H9 (cell line): ENCODE data around the gene MAGEB17. TPM values are rescaled to one million over a fixed set of nuclear protein-coding genes. Genes with fewer than 3 reads are reported as not detected.

ENCODE experiments used
- DNase-seq: peaks from one replicate; pipeline ENCODE4 v3.0.0-alpha.2; 2017
- H2AFZ ChIP-seq: one replicate; pipeline ENCODE4 v1.6.1; 2013; ENCODE audit warnings: mild to moderate bottlenecking, low read length, control low read depth, moderate library complexity
- H2AK5ac ChIP-seq: 2 replicates; pipeline ENCODE4 v1.6.1; 2013; ENCODE audit warnings: low read length, control low read depth, mixed read lengths; ENCODE audit not compliant: insufficient read length
- H2BK120ac ChIP-seq: one replicate; pipeline ENCODE4 v1.6.1; 2013; ENCODE audit warnings: low read depth, mild to moderate bottlenecking, low read length, control low read depth, inconsistent platforms; ENCODE audit not compliant: poor library complexity, severe bottlenecking
- H2BK12ac ChIP-seq: 2 replicates; pipeline ENCODE4 v1.6.1; 2013; ENCODE audit warnings: low read length, control low read depth, mixed read lengths, low read depth; ENCODE audit not compliant: insufficient read length
- H2BK15ac ChIP-seq: 2 replicates; pipeline ENCODE4 v1.6.1; 2013; ENCODE audit warnings: low read depth, low read length, control low read depth
- H2BK20ac ChIP-seq: one replicate; pipeline ENCODE4 v1.6.1; 2013; ENCODE audit warnings: low read depth, mild to moderate bottlenecking, low read length, control low read depth, inconsistent platforms; ENCODE audit not compliant: poor library complexity, severe bottlenecking
- H2BK5ac ChIP-seq: 2 replicates; pipeline ENCODE4 v1.6.1; 2013; ENCODE audit warnings: low read length, control low read depth, mixed read lengths; ENCODE audit not compliant: insufficient read length
- H3K14ac ChIP-seq: 2 replicates; pipeline ENCODE4 v1.6.1; 2013; ENCODE audit warnings: low read length, control low read depth; ENCODE audit not compliant: insufficient read depth
- H3K18ac ChIP-seq: 2 replicates; pipeline ENCODE4 v1.6.1; 2013; ENCODE audit warnings: low read depth, mild to moderate bottlenecking, mixed read lengths, low read length, control low read depth; ENCODE audit not compliant: insufficient read length
- H3K23ac ChIP-seq: 2 replicates; pipeline ENCODE4 v1.6.1; 2013; ENCODE audit warnings: low read length, control low read depth, mixed read lengths, low read depth; ENCODE audit not compliant: insufficient read length
- H3K23me2 ChIP-seq: 2 replicates; pipeline ENCODE4 v1.6.1; 2013; ENCODE audit warnings: low read depth, mild to moderate bottlenecking, mixed read lengths, low read length, control low read depth; ENCODE audit not compliant: insufficient read length, poor library complexity, severe bottlenecking
- H3K27ac ChIP-seq: 2 replicates; pipeline ENCODE4 v1.5.1; 2013; ENCODE audit warnings: low read length, control low read depth, mixed read lengths, low read depth; ENCODE audit not compliant: insufficient read length
- H3K27me3 ChIP-seq: 2 replicates; pipeline ENCODE4 v1.6.1; 2013; ENCODE audit warnings: low read length, control low read depth, inconsistent platforms; ENCODE audit not compliant: insufficient read depth
- H3K4ac ChIP-seq: 2 replicates; pipeline ENCODE4 v1.6.1; 2013; ENCODE audit warnings: low read depth, mild to moderate bottlenecking, control low read depth, inconsistent platforms, low read length, moderate library complexity
- H3K4me1 ChIP-seq: 2 replicates; pipeline ENCODE4 v1.6.1; 2013; ENCODE audit warnings: low read length, control low read depth, inconsistent platforms; ENCODE audit not compliant: insufficient read depth
- H3K4me2 ChIP-seq: 2 replicates; pipeline ENCODE4 v1.6.1; 2013; ENCODE audit warnings: low read length, control low read depth, mixed read lengths; ENCODE audit not compliant: insufficient read length, insufficient read depth
- H3K56ac ChIP-seq: 2 replicates; pipeline ENCODE4 v1.6.1; 2013; ENCODE audit warnings: low read depth, mild to moderate bottlenecking, mixed read lengths, low read length, control low read depth; ENCODE audit not compliant: insufficient read length
- H3K79me1 ChIP-seq: 2 replicates; pipeline ENCODE4 v1.6.1; 2013; ENCODE audit warnings: low read depth, mild to moderate bottlenecking, moderate library complexity, low read length, control low read depth, inconsistent platforms; ENCODE audit not compliant: insufficient read depth, poor library complexity, severe bottlenecking
- H3K79me2 ChIP-seq: 2 replicates; pipeline ENCODE4 v1.6.1; 2013; ENCODE audit warnings: low read length, control low read depth, inconsistent platforms; ENCODE audit not compliant: insufficient read depth
- H3K9ac ChIP-seq: 2 replicates; pipeline ENCODE4 v1.6.1; 2013; ENCODE audit warnings: low read length, control low read depth, mixed read lengths; ENCODE audit not compliant: insufficient read length; ENCODE audit errors: extremely low read depth
- H3K9me3 ChIP-seq: one replicate; pipeline ENCODE4 v1.6.1; 2013; ENCODE audit warnings: low read depth, low read length, inconsistent platforms; ENCODE audit not compliant: control insufficient read depth
- H3T11ph ChIP-seq: one replicate; pipeline ENCODE4 v1.6.1; 2013; ENCODE audit warnings: mild to moderate bottlenecking, low read length, control low read depth, inconsistent platforms
- H4K20me1 ChIP-seq: one replicate; pipeline ENCODE4 v1.6.1; 2013; ENCODE audit not compliant: control insufficient read depth, insufficient read length, insufficient read depth
- H4K5ac ChIP-seq: 2 replicates; pipeline ENCODE4 v1.6.1; 2013; ENCODE audit warnings: low read depth, mild to moderate bottlenecking, mixed read lengths, low read length, control low read depth; ENCODE audit not compliant: insufficient read length
- H4K8ac ChIP-seq: replicated peaks from 2 replicates; pipeline ENCODE4 v1.6.1; 2013; ENCODE audit warnings: low read length, control low read depth, mixed read lengths, low read depth; ENCODE audit not compliant: insufficient read length
- H4K91ac ChIP-seq: 2 replicates; pipeline ENCODE4 v1.6.1; 2013; ENCODE audit warnings: low read depth, mild to moderate bottlenecking, moderate library complexity, mixed read lengths, low read length, control low read depth; ENCODE audit not compliant: insufficient read length
- H3K27ac Mint-ChIP-seq, 3 experiments: 2 replicates in 2 of 3; 3 replicates in 1 of 3; pipeline ENCODE4 v1.8.0; 2020 to 2021; ENCODE audit warnings: mixed read lengths in 3 of 3, mild to moderate bottlenecking in 1 of 3, moderate library complexity in 1 of 3
- H3K27me3 Mint-ChIP-seq: 2 replicates; pipeline ENCODE4 v1.8.0; 2021; ENCODE audit warnings: low read depth, mild to moderate bottlenecking, moderate library complexity, mixed read lengths
- H3K36me3 Mint-ChIP-seq, 3 experiments: 2 replicates in 2 of 3; 3 replicates in 1 of 3; pipeline ENCODE4 v1.8.0; 2020 to 2021; ENCODE audit warnings: low read depth in 3 of 3, mixed read lengths in 3 of 3; ENCODE audit not compliant: insufficient read depth in 1 of 3
- H3K4me1 Mint-ChIP-seq, 2 experiments: 2 replicates each; pipeline ENCODE4 v1.8.0; 2020; ENCODE audit warnings: mixed read lengths in 2 of 2
- H3K4me3 Mint-ChIP-seq, 2 experiments: 2 replicates in 1 of 2; 3 replicates in 1 of 2; pipeline ENCODE4 v1.8.0; 2020 to 2021; ENCODE audit warnings: mild to moderate bottlenecking in 2 of 2, mixed read lengths in 2 of 2, moderate library complexity in 1 of 2
- H3K9me3 Mint-ChIP-seq, 2 experiments: 2 replicates in 1 of 2; 3 replicates in 1 of 2; pipeline ENCODE4 v1.8.0; 2020; ENCODE audit warnings: mild to moderate bottlenecking in 2 of 2, mixed read lengths in 2 of 2, moderate library complexity in 1 of 2
- CTCF ChIP-seq: fragments of 200-600 bp; sonication (generic); conservative IDR thresholded peaks from 3 replicates; pipeline ENCODE4 v1.8.0; 2021; ENCODE audit warnings: antibody characterized with exemption, mild to moderate bottlenecking
- WGBS: extraction: QIAGEN DNeasy Blood & Tissue Kit; methylation state at CpG from one replicate; pipeline ENCODE4 v1.1.7; 2013; ENCODE audit warnings: missing lambda C conversion rate, low lambda C conversion rate, mixed read lengths; ENCODE audit not compliant: insufficient read length; ENCODE audit errors: extremely low coverage; 5-methylcytosine and 5-hydroxymethylcytosine counted together
- total RNA-seq: library from RNA; stranded (reverse); gene quantifications from 2 replicates; pipeline ENCODE4 v1.2.1, GENCODE V29; 2021

Gene MAGEB17
- total RNA-seq, 1 experiment from 2014 or later, result 0.74 TPM

- Histone ChIP-seq H3K14ac (no peak overlapping the region), H3K23me2 (no peaks in the 10 kb centered on the region), H3K27ac (peak overlapping the region; percentile 55), H2BK20ac (no peak overlapping the region), H3K27me3 (no peaks in the 10 kb centered on the region), H2BK15ac (no peak overlapping the region), H2AFZ (no peak overlapping the region), H3T11ph (no peak overlapping the region), H2BK12ac (no peak overlapping the region), H3K18ac (no peak overlapping the region), H3K56ac (no peak overlapping the region), H3K4me1 (peaks cover 5% of the 10 kb centered on the region; the same call in 1 of the 2 replicates), H4K5ac (no peak overlapping the region), H2BK5ac (no peak overlapping the region), H3K79me2 (no peaks in the 10 kb centered on the region), H3K4ac (no peak overlapping the region), H3K9me3 (no peaks in the 10 kb centered on the region), H4K8ac (no peak overlapping the region), H2AK5ac (no peak overlapping the region), H3K79me1 (no peaks in the 10 kb centered on the region), H3K4me2 (peak overlapping the region; percentile 1), H2BK120ac (no peak overlapping the region), H4K20me1 (no peaks in the 10 kb centered on the region), H3K23ac (no peak overlapping the region), H4K91ac (no peak overlapping the region), H3K9ac (no peak overlapping the region)
- Mint-ChIP-seq H3K4me1 (peaks cover 27 to 45% of the 10 kb centered on the region in 2 experiments), H3K27me3 (no peaks in the 10 kb centered on the region; the same call in 1 of the 2 replicates), H3K4me3 (no peak overlapping the region), H3K9me3 (peaks cover 5% of the 10 kb centered on the region in 2 experiments; a peak in 4 of 5 replicates), H3K27ac (peak overlapping the region; percentile 0 to 93 (median 93); a peak in 5 of 7 replicates), H3K36me3 (peaks cover 9 to 19% (median 15%) of the 10 kb centered on the region in 3 experiments; a peak in 6 of 7 replicates)
- no CpG with 5 or more reads among the region's 1 CpG for WGBS
- peak; percentile 45 for DNase-seq
- TF ChIP-seq CTCF, result no peak
These were observed 32.1 kb downstream of the MAGEB17 start for GRCh38 chrX:16199343-16199742.
